ENCODE data around the gene GON4L. TPM values are rescaled to one million over a fixed set of nuclear protein-coding genes. Genes with fewer than 3 reads are reported as not detected.
"Not testable (repeated sequence)": the region's sequence is repeated elsewhere in the genome, so short reads cannot be mapped to it uniquely, and the experiment has no call there.

GON4L gene
- total RNA-seq, 1 experiment from 2014 or later, result 43.7 TPM

DNA sequence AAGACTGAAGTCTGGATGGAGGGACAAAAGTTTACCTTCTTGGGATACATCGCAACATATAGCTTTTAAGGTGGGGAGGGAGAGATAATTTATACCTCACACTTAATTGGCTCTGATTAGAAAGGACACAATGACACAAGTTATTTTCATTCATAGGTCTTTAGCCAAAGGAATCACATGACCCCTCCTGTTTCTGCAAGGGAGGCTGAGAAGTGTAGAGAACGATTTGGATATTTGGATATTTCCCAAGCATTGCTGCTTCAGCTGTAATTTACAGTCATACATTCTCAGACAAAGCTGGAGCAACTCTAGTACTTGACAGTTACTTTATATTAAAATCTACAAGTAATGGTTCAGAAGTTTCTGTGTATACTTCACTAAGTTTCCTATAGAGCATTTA is 143.9 kb downstream of the GON4L start:
- Histone ChIP-seq H3K4me3 (ENCODE audit: low read depth, low read length) (no peak overlapping the region), H3K9me3 (no peaks in the 10 kb centered on the region), H3K27me3 (replicated peaks; ENCODE audit: control insufficient read depth, insufficient read depth, low read length) (no peaks in the 10 kb centered on the region), H3K36me3 (ENCODE audit: control insufficient read depth, insufficient read depth, low read length) (no peaks in the 10 kb centered on the region; the same call in 1 of the 2 replicates), H3K4me1 (no peaks in the 10 kb centered on the region)
- H3K9me3 Mint-ChIP-seq (ENCODE audit: unreplicated experiment), result no peaks in the 10 kb centered on the region
- H3K4me3 Mint-ChIP-seq (ENCODE audit: unreplicated experiment), result no peak overlapping the region
- POLR2A ChIA-PET, result no interaction called here
- CTCF ChIA-PET, result interaction anchor here (1.0 kb wide), 1 partner anchor 95 kb away, joined by 3 read pairs; no protein-coding TSS in a partner anchor
- TF ChIP-seq, protein P1, sequence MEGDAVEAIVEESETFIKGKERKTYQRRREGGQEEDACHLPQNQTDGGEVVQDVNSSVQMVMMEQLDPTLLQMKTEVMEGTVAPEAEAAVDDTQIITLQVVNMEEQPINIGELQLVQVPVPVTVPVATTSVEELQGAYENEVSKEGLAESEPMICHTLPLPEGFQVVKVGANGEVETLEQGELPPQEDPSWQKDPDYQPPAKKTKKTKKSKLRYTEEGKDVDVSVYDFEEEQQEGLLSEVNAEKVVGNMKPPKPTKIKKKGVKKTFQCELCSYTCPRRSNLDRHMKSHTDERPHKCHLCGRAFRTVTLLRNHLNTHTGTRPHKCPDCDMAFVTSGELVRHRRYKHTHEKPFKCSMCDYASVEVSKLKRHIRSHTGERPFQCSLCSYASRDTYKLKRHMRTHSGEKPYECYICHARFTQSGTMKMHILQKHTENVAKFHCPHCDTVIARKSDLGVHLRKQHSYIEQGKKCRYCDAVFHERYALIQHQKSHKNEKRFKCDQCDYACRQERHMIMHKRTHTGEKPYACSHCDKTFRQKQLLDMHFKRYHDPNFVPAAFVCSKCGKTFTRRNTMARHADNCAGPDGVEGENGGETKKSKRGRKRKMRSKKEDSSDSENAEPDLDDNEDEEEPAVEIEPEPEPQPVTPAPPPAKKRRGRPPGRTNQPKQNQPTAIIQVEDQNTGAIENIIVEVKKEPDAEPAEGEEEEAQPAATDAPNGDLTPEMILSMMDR (IDR thresholded peaks at IDR 0.05; ENCODE audit: insufficient read depth in 1 of 2, low read depth in 1 of 2, low read length in 1 of 2, severe bottlenecking in 1 of 2, unreplicated experiment in 1 of 2), result no peak
- no peaks in the 10 kb centered on the region for H3K4me1 Mint-ChIP-seq (ENCODE audit: low read depth, unreplicated experiment)
- BruUV-seq (replicated peaks), result no TSS peak
- H3K27ac Mint-ChIP-seq (ENCODE audit: unreplicated experiment), result no peak overlapping the region
- no peak for DNase-seq
- intact Hi-C loops (cut with micrococcal nuclease; ENCODE audit: unreplicated experiment), result no loop called here
- peaks cover 65% of the 10 kb centered on the region for H3K36me3 Mint-ChIP-seq (ENCODE audit: insufficient read depth, unreplicated experiment)
- H3K27me3 Mint-ChIP-seq (ENCODE audit: insufficient read depth, unreplicated experiment), result no peaks in the 10 kb centered on the region

DNA sequence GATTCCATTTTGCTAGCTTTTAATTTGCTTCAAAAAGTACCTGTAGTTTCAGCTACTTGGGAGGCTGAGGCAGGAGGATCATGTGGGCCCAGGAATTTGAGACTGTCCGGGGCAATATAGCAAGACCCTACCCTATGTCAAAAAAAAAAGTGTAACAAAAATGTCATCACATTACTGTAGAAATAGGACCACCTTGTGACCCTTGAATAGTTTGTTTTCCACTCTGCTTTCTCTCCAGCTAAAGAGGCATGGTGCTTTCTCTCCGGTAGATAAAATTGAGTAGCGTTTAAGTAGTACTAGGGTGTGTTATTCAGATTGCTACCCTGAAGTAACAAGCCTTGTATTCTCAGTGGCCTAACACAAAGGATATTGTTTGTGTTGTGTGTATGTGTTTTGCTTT is 144.4 kb downstream of the GON4L start:
- intact Hi-C loops (cut with micrococcal nuclease; ENCODE audit: unreplicated experiment); H3K36me3 ChIP-seq (ENCODE audit: control insufficient read depth, insufficient read depth, low read length); BruUV-seq (replicated peaks); H3K4me3 ChIP-seq (ENCODE audit: low read depth, low read length); H3K27me3 Mint-ChIP-seq (ENCODE audit: insufficient read depth, unreplicated experiment); H3K4me1 Mint-ChIP-seq (ENCODE audit: low read depth, unreplicated experiment); H3K4me1 ChIP-seq; H3K9me3 ChIP-seq; H3K9me3 Mint-ChIP-seq (ENCODE audit: unreplicated experiment); H3K4me3 Mint-ChIP-seq (ENCODE audit: unreplicated experiment); H3K27me3 ChIP-seq (replicated peaks; ENCODE audit: control insufficient read depth, insufficient read depth, low read length); DNase-seq; POLR2A ChIA-PET; H3K27ac Mint-ChIP-seq (ENCODE audit: unreplicated experiment): not testable (repeated sequence)
- H3K36me3 Mint-ChIP-seq (ENCODE audit: insufficient read depth, unreplicated experiment), result peaks cover 61% of the 10 kb centered on the region
- CTCF ChIA-PET, result interaction anchor here (1.0 kb wide), 1 partner anchor 95 kb away, joined by 3 read pairs; no protein-coding TSS in a partner anchor

DNA sequence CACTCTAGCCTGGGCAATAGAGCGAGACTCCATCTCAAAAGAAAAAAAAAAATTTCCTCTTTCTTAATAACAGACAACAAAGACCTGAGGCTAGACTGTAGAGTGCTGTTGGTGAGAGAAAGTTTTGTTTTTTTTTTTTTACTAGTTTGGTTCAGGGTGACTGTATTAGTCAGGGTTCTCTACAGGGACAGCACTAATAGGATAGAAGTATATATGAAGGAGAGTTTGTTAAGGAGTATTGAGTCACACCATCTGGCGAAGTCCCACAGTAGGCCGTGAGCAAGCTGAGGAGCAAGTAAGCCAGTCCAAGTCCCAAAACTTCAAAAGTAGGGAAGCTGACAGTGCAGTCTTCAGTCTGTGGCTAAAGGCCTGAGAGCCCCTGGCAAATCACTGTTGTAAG is 145.6 kb downstream of the GON4L start:
- H3K4me1 Mint-ChIP-seq (ENCODE audit: low read depth, unreplicated experiment); H3K27me3 Mint-ChIP-seq (ENCODE audit: insufficient read depth, unreplicated experiment); H3K36me3 ChIP-seq (ENCODE audit: control insufficient read depth, insufficient read depth, low read length); H3K4me3 ChIP-seq (ENCODE audit: low read depth, low read length); DNase-seq; H3K27ac Mint-ChIP-seq (ENCODE audit: unreplicated experiment); H3K9me3 Mint-ChIP-seq (ENCODE audit: unreplicated experiment); intact Hi-C loops (cut with micrococcal nuclease; ENCODE audit: unreplicated experiment); H3K4me3 Mint-ChIP-seq (ENCODE audit: unreplicated experiment); H3K27me3 ChIP-seq (replicated peaks; ENCODE audit: control insufficient read depth, insufficient read depth, low read length); CTCF ChIA-PET; H3K9me3 ChIP-seq; BruUV-seq (replicated peaks); H3K4me1 ChIP-seq; POLR2A ChIA-PET: not testable (repeated sequence)
- H3K36me3 Mint-ChIP-seq (ENCODE audit: insufficient read depth, unreplicated experiment), result peaks cover 52% of the 10 kb centered on the region

DNA sequence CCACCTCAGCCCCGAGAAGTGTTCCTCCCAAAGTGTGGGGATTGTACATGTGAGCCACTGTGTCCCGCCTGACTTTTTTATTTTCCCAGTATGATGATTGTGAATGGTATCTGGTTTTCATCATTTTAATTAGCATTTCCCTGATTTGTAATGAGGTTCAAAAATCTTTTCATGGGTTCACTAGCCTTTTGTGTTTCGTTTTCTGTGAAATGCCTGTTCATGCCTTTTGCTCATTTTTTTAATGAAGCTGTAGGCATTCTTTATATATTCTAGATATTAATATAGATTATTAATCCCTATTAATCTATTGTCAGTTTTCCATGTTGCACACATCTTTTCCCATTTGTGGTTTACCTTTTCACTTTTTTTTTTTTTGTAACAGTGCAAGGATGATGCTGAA is 147.6 kb downstream of the GON4L start:
- Histone ChIP-seq H3K4me1 (no peaks in the 10 kb centered on the region), H3K4me3 (ENCODE audit: low read depth, low read length) (no peak overlapping the region), H3K27me3 (replicated peaks; ENCODE audit: control insufficient read depth, insufficient read depth, low read length) (no peaks in the 10 kb centered on the region), H3K9me3 (no peaks in the 10 kb centered on the region), H3K36me3 (ENCODE audit: control insufficient read depth, insufficient read depth, low read length) (no peaks in the 10 kb centered on the region; the same call in 1 of the 2 replicates)
- Mint-ChIP-seq H3K27ac (ENCODE audit: unreplicated experiment) (no peak overlapping the region), H3K4me3 (ENCODE audit: unreplicated experiment) (no peak overlapping the region), H3K9me3 (ENCODE audit: unreplicated experiment) (peaks cover 7% of the 10 kb centered on the region), H3K4me1 (ENCODE audit: low read depth, unreplicated experiment) (no peaks in the 10 kb centered on the region), H3K36me3 (ENCODE audit: insufficient read depth, unreplicated experiment) (peaks cover 45% of the 10 kb centered on the region), H3K27me3 (ENCODE audit: insufficient read depth, unreplicated experiment) (no peaks in the 10 kb centered on the region)
- POLR2A ChIA-PET, result no interaction called here
- BruUV-seq (replicated peaks), result no TSS peak
- DNase-seq, result no peak
- CTCF ChIA-PET, result no interaction called here
- TF ChIP-seq, protein P1 (IDR thresholded peaks at IDR 0.05; ENCODE audit: insufficient read depth in 1 of 2, low read depth in 1 of 2, low read length in 1 of 2, severe bottlenecking in 1 of 2, unreplicated experiment in 1 of 2), result no peak
- intact Hi-C loops (cut with micrococcal nuclease; ENCODE audit: unreplicated experiment), result no loop called here

Measured in Caco-2 (cell line).